HepG2 (cell line): ENCODE data around the gene ANKRD29. TPM values are rescaled to one million over a fixed set of nuclear protein-coding genes. Genes with fewer than 3 reads are reported as not detected.
A peak's percentile ranks its signal among the peaks of the same experiment; 100 is the strongest.

Experiments
- AGO1 ChIP-seq: fragments of 200-400 bp; formaldehyde crosslinking; IDR thresholded peaks from 2 replicates; pipeline ENCODE4 v1.6.1; 2017; ENCODE audit warnings: mild to moderate bottlenecking, low read depth, low read length, moderate library complexity; ENCODE audit not compliant: poor library complexity, severe bottlenecking
- CENPT ChIP-seq: sonication (generic); formaldehyde crosslinking; IDR thresholded peaks from 2 replicates; pipeline ENCODE4 v1.8.0; 2022; ENCODE audit warnings: low read depth, mild to moderate bottlenecking, moderate library complexity, missing genetic modification reagents
- ZHX2 ChIP-seq, 2 experiments: sonication (generic) in 1 of 2; formaldehyde crosslinking in 1 of 2; IDR thresholded peaks; 2 replicates each; pipeline versions ENCODE4 v1.6.1 to v1.9.0; 2014 to 2022; ENCODE audit warnings: antibody characterized with exemption in 1 of 2, borderline replicate concordance in 1 of 2, inconsistent platforms in 1 of 2, low read depth in 1 of 2, missing genetic modification reagents in 1 of 2
- ZNF772 ChIP-seq: sonication (generic); formaldehyde crosslinking; IDR thresholded peaks from 2 replicates; pipeline ENCODE4 v1.5.0; 2020; ENCODE audit warnings: mild to moderate bottlenecking, missing genetic modification reagents
- polyA plus RNA-seq, 8 experiments: library from polyadenylated mRNA; depleted of rRNA in 3 of 8; stranded (reverse) in 7 of 8; unstranded in 1 of 8; fragments of >200 nt; fragmentation: Illumina TruSeq in 4 of 8; extraction: Trizol in 4 of 8; gene quantifications; 2 replicates each; pipeline versions ENCODE4 v1.2.1 to v1.2.3, GENCODE V29; 2011 to 2016; ENCODE audit warnings: low read depth in 4 of 8, missing spikeins in 1 of 8, mixed read lengths in 1 of 8; ENCODE audit not compliant: insufficient read depth in 1 of 8
- total RNA-seq, 5 experiments: library from RNA; depleted of rRNA; stranded (reverse); fragments of >200 nt; fragmentation: Illumina TruSeq; extraction: Trizol; gene quantifications; 2 replicates each; pipeline ENCODE4 v1.2.3, GENCODE V29; 2016; ENCODE audit warnings: low read depth in 1 of 5
- TF ChIP-seq, protein P1 (sequence below): sonication (generic); formaldehyde crosslinking; IDR thresholded peaks from 2 replicates; pipeline ENCODE4 v1.5.1; 2020; ENCODE audit warnings: mild to moderate bottlenecking, missing genetic modification reagents, moderate library complexity

The ANKRD29 gene
- total and polyA plus RNA-seq, 2 of the 13 experiments (the other 11 are each of a cell fraction or from before 2014, with no cell fraction given): not detected

DNA sequence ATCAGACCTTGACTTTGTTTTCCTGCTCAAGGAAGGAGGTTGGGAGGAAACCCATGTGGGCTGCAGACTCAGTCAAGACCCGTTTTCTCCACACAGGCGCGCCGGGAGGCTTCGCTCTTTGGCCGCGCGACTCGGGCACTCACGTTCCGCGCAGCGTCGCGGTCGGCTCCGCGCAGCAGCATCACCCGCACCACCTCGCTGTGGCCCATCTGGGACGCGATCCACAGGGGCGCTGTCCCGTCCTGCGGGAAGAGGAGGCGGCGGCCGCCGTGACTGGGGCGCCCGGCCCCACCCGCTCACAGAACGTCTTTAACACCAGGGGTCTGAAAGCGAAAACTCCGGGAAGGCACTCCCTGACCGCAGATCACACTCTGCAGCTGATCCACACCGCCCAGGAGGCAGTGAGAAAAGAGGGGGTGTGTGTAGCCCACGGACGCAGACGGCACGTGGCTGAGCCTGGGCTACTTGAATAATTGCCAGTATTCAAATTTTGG lies 43.3 kb downstream of the ANKRD29 start (continued):
- TF ChIP-seq ZHX2 (IDR thresholded peaks at IDR 0.05; ENCODE audit: low read depth) (no peak), ZHX2 (CRISPR knock-in tag; IDR thresholded peaks at IDR 0.05; ENCODE audit: borderline replicate concordance) (no peak), AGO1 (peak; percentile 8), ZNF772 (CRISPR knock-in tag) (no peak), CENPT (CRISPR knock-in tag) (0 out of 2 replicates have a peak, but pooled peaks have one; percentile 41)
- TF ChIP-seq, protein P1, sequence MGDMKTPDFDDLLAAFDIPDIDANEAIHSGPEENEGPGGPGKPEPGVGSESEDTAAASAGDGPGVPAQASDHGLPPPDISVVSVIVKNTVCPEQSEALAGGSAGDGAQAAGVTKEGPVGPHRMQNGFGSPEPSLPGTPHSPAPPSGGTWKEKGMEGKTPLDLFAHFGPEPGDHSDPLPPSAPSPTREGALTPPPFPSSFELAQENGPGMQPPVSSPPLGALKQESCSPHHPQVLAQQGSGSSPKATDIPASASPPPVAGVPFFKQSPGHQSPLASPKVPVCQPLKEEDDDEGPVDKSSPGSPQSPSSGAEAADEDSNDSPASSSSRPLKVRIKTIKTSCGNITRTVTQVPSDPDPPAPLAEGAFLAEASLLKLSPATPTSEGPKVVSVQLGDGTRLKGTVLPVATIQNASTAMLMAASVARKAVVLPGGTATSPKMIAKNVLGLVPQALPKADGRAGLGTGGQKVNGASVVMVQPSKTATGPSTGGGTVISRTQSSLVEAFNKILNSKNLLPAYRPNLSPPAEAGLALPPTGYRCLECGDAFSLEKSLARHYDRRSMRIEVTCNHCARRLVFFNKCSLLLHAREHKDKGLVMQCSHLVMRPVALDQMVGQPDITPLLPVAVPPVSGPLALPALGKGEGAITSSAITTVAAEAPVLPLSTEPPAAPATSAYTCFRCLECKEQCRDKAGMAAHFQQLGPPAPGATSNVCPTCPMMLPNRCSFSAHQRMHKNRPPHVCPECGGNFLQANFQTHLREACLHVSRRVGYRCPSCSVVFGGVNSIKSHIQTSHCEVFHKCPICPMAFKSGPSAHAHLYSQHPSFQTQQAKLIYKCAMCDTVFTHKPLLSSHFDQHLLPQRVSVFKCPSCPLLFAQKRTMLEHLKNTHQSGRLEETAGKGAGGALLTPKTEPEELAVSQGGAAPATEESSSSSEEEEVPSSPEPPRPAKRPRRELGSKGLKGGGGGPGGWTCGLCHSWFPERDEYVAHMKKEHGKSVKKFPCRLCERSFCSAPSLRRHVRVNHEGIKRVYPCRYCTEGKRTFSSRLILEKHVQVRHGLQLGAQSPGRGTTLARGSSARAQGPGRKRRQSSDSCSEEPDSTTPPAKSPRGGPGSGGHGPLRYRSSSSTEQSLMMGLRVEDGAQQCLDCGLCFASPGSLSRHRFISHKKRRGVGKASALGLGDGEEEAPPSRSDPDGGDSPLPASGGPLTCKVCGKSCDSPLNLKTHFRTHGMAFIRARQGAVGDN (CRISPR knock-in tag): peak; percentile 44; the same call in 1 of the 2 replicates
